B cell (primary cell): ENCODE results near the gene DCN.

ENCODE experiments used
- CTCF ChIP-seq: fragments of 200-600 bp; IDR thresholded peaks from one replicate; pipeline ENCODE4 v1.8.0; 2022; ENCODE audit warnings: antibody characterized with exemption, mild to moderate bottlenecking
- EZH2 ChIP-seq: IDR thresholded peaks from 2 replicates; pipeline ENCODE4 v1.6.1; 2012; ENCODE audit warnings: borderline replicate concordance, low read depth, mild to moderate bottlenecking, moderate library complexity, low read length; ENCODE audit not compliant: insufficient read depth, poor library complexity, severe bottlenecking

GRCh38 chr12:91099836-91100235, 82.8 kb downstream of the DCN start:
- TF ChIP-seq CTCF (no peak), EZH2 (no peak)
